KG1 (cell line): Measurements from ENCODE around the gene ITGB1BP1.
"Not testable (repeated sequence)": the region's sequence is repeated elsewhere in the genome, so short reads cannot be mapped to it uniquely, and the experiment has no call there.

ENCODE experiments used
- DNase-seq: peaks from one replicate; lab custom pipeline; 2025; lab: John Stamatoyannopoulos, UW

Gene ITGB1BP1

GRCh38 chr2:9400268-9401058 lies 22.9 kb downstream of the ITGB1BP1 start:
- DNase-seq, result no peak

GRCh38 chr2:9398881-9399780 lies 24.2 kb downstream of the ITGB1BP1 start:
- DNase-seq, result no peak

- not testable (repeated sequence) for DNase-seq
Measured at GRCh38 chr2:9398251-9398650, 25.1 kb downstream of the ITGB1BP1 start.

- no peak for DNase-seq
Measured at GRCh38 chr2:9397201-9397600, 26.1 kb downstream of the ITGB1BP1 start.

GRCh38 chr2:9394816-9395215 lies 28.5 kb downstream of the ITGB1BP1 start:
- DNase-seq, result no peak

GRCh38 chr2:9392898-9393765 lies 30.2 kb downstream of the ITGB1BP1 start:
- DNase-seq, result no peak

- DNase-seq, result no peak
Measured at GRCh38 chr2:9391961-9392720, 31.2 kb downstream of the ITGB1BP1 start.

GRCh38 chr2:9390991-9391390 lies 32.3 kb downstream of the ITGB1BP1 start:
- no peak for DNase-seq

GRCh38 chr2:9390151-9390850 lies 33.0 kb downstream of the ITGB1BP1 start:
- DNase-seq, result no peak

- no peak for DNase-seq
Measured at GRCh38 chr2:9388950-9389911, 34.1 kb downstream of the ITGB1BP1 start.

- no peak for DNase-seq
Measured at GRCh38 chr2:9388199-9388681, 35.1 kb downstream of the ITGB1BP1 start.

GRCh38 chr2:9385841-9386240 lies 37.5 kb downstream of the ITGB1BP1 start:
- no peak for DNase-seq

- no peak for DNase-seq
Measured at GRCh38 chr2:9384521-9384920, 38.8 kb downstream of the ITGB1BP1 start.

- DNase-seq, result no peak
Measured at GRCh38 chr2:9382604-9383235, 40.6 kb downstream of the ITGB1BP1 start.

- DNase-seq, result no peak
Measured at GRCh38 chr2:9380702-9381628, 42.4 kb downstream of the ITGB1BP1 start.

- DNase-seq, result no peak
Measured at GRCh38 chr2:9379391-9379755, 44.0 kb downstream of the ITGB1BP1 start.

GRCh38 chr2:9378433-9379390 lies 44.6 kb downstream of the ITGB1BP1 start:
- no peak for DNase-seq
